ENCODE data around the gene ADIPOR2. TPM values are rescaled to one million over a fixed set of nuclear protein-coding genes. Genes with fewer than 3 reads are reported as not detected.

The ADIPOR2 gene
- total and polyA plus RNA-seq, 2 of the 4 experiments (the other 2 are of a cell fraction) = 20.0 to 24.9 TPM

- H3K4ac ChIP-seq (ENCODE audit: low read depth, low read length) = no peak overlapping the region
- ChIA-PET CTCF (no interaction called here), POLR2A (ENCODE audit: unreplicated experiment) (no interaction called here)
- TF ChIP-seq CEBPB (IDR thresholded peaks at IDR 0.05; ENCODE audit: low read depth, low read length) = peak; percentile 82
- no peak for TF ChIP-seq POLR2A (IDR thresholded peaks at IDR 0.05; ENCODE audit: low read depth, low read length)
- no peak for TF ChIP-seq USF2 (IDR thresholded peaks at IDR 0.05; ENCODE audit: low read depth, low read length)
- no peak for TF ChIP-seq FOS (IDR thresholded peaks at IDR 0.05; ENCODE audit: low read depth, low read length)
- no peak for TF ChIP-seq NFE2L2 (IDR thresholded peaks at IDR 0.05; ENCODE audit: low read depth, low read length)
- H3K9me1 ChIP-seq (ENCODE audit: insufficient read depth, low read length) = peaks cover 7% of the 10 kb centered on the region
- peaks cover 2% of the 10 kb centered on the region; the same call in 1 of the 2 replicates for H3K4me1 ChIP-seq (ENCODE audit: control insufficient read depth, insufficient read depth, low read length)
- peak; percentile 37; the same call in 1 of the 2 replicates for ATAC-seq (ENCODE audit: low read depth)
- intact Hi-C loops (cut with micrococcal nuclease) = no loop called here
- peak overlapping the region; percentile 57; the same call in 1 of the 2 replicates for H3K14ac ChIP-seq (replicated peaks; ENCODE audit: low read depth, low read length)
- dilution Hi-C loops (cut with HindIII; ENCODE audit: low sequenced_read_pairs, unreplicated experiment) = no loop called here
- H2AFZ ChIP-seq (replicated peaks; ENCODE audit: low read length, poor library complexity) = no peak overlapping the region
- WGBS, 2 experiments (ENCODE audit: extremely low coverage in 2 of 2, insufficient read length in 1 of 2) = 0% methylated on average over 1 of the region's 1 CpG; no CpG with 5 or more reads in 1 of the 2 experiments
- no TSS peak for BruUV-seq (replicated peaks)
- H3K27me3 ChIP-seq (ENCODE audit: control insufficient read depth, insufficient read depth, low read length) = no peaks in the 10 kb centered on the region
- peaks cover 19% of the 10 kb centered on the region for H4K20me1 ChIP-seq (ENCODE audit: insufficient read depth, low read length)
- H3K27ac ChIP-seq (ENCODE audit: insufficient read depth, low read length) = no peak overlapping the region
- no peak overlapping the region for H2AK5ac ChIP-seq (ENCODE audit: low read depth, low read length)
- no peak overlapping the region for H2BK5ac ChIP-seq (ENCODE audit: low read depth, low read length, poor library complexity, severe bottlenecking)
- peaks cover 19 to 55% of the 10 kb centered on the region in 2 experiments for H3K79me1 ChIP-seq (ENCODE audit: low read depth in 1 of 2, low read length in 2 of 2)
- H3K4me3 ChIP-seq (ENCODE audit: insufficient read depth, low read depth, low read length) = no peak overlapping the region
- H3K9me3 ChIP-seq (ENCODE audit: control insufficient read depth, insufficient read depth, low read length) = no peaks in the 10 kb centered on the region
- no peak overlapping the region for H4K8ac ChIP-seq (ENCODE audit: low read depth in 2 of 2, low read length in 2 of 2)
- H3K18ac ChIP-seq (ENCODE audit: low read depth, low read length) = no peak overlapping the region
- H3K56ac ChIP-seq (ENCODE audit: extremely low read depth, insufficient read depth, low read length) = no peak overlapping the region
- H4K5ac ChIP-seq (ENCODE audit: low read depth, low read length) = no peak overlapping the region
- no peak overlapping the region for H2BK15ac ChIP-seq (ENCODE audit: low read depth, low read length)
- H2BK20ac ChIP-seq (ENCODE audit: low read depth, low read length) = no peak overlapping the region
- no peaks in the 10 kb centered on the region for H3K36me3 ChIP-seq (ENCODE audit: control insufficient read depth, insufficient read depth, low read length)
- no peak overlapping the region for H2BK120ac ChIP-seq (ENCODE audit: low read depth, low read length)
- H3K4me2 ChIP-seq (ENCODE audit: low read depth, low read length) = no peak overlapping the region
- DNase-seq = peak; percentile 30
- no peak overlapping the region for H3K9ac ChIP-seq (ENCODE audit: low read depth, low read length)
- in situ Hi-C loops (cut with MboI; ENCODE audit: low sequenced_read_pairs) = no loop called here
- H2AK9ac ChIP-seq (replicated peaks; ENCODE audit: low read depth, low read length, poor library complexity) = no peak overlapping the region
- no peak overlapping the region for H3K23ac ChIP-seq (ENCODE audit: low read depth, low read length)
- H4K91ac ChIP-seq (ENCODE audit: insufficient read depth, low read depth, low read length) = no peak overlapping the region
Measured at GRCh38 chr12:1741154-1741949, 50.5 kb downstream of the ADIPOR2 start.
